K562 (cell line): ENCODE data around the gene MCFD2. TPM values are rescaled to one million over a fixed set of nuclear protein-coding genes. Genes with fewer than 3 reads are reported as not detected.
A peak's percentile ranks its signal among the peaks of the same experiment; 100 is the strongest.

Experiments
- CC2D1A ChIP-seq: fragments of 450-650 bp; IDR thresholded peaks from 2 replicates; pipeline ENCODE4 v1.6.1; 2017; ENCODE audit warnings: mild to moderate bottlenecking
- E2F6 ChIP-seq, 2 experiments: IDR thresholded peaks; 2 replicates each; pipeline ENCODE4 v1.6.1; 2011; ENCODE audit warnings: borderline replicate concordance in 1 of 2, control low read depth in 1 of 2, low read depth in 1 of 2, low read length in 1 of 2, mild to moderate bottlenecking in 1 of 2, mixed read lengths in 1 of 2, moderate library complexity in 1 of 2; ENCODE audit not compliant: insufficient read depth in 1 of 2, insufficient read length in 1 of 2, poor library complexity in 1 of 2, severe bottlenecking in 1 of 2; ENCODE audit errors: extremely low read depth in 1 of 2
- FOXP4 ChIP-seq: sonication (generic); formaldehyde crosslinking; IDR thresholded peaks from 2 replicates; pipeline ENCODE4 v1.8.0; 2022; ENCODE audit warnings: mild to moderate bottlenecking, missing genetic modification reagents, borderline replicate concordance
- GATAD2A ChIP-seq: fragments of 450-650 bp; IDR thresholded peaks from 2 replicates; pipeline ENCODE4 v1.6.1; 2017
- HDAC1 ChIP-seq, 2 experiments: fragments of 450-650 bp; IDR thresholded peaks; 2 replicates each; pipeline ENCODE4 v1.6.1; 2016 to 2017; ENCODE audit warnings: inconsistent platforms in 1 of 2, mild to moderate bottlenecking in 1 of 2, moderate library complexity in 1 of 2
- IFI16 ChIP-seq: fragments of 250-450 bp; sonication (Bioruptor Pico); IDR thresholded peaks from 2 replicates; pipeline ENCODE4 v2.1.2; 2022; ENCODE audit warnings: mild to moderate bottlenecking, inconsistent platforms
- KAT2B ChIP-seq: IDR thresholded peaks from one replicate; pipeline ENCODE4 v1.6.1; 2012; ENCODE audit warnings: low read depth, mild to moderate bottlenecking, control low read depth, inconsistent platforms, low read length, moderate library complexity
- KDM1A ChIP-seq, 2 experiments: fragments of 450-650 bp; IDR thresholded peaks; 2 replicates each; pipeline ENCODE4 v1.6.1; 2016; ENCODE audit warnings: mild to moderate bottlenecking in 2 of 2
- MTA3 ChIP-seq: fragments of 450-650 bp; formaldehyde crosslinking; IDR thresholded peaks from 2 replicates; pipeline ENCODE4 v1.6.1; 2017; ENCODE audit warnings: mild to moderate bottlenecking, borderline replicate concordance
- NCOR1 ChIP-seq: fragments of 450-650 bp; IDR thresholded peaks from 2 replicates; pipeline ENCODE4 v1.6.1; 2016; ENCODE audit warnings: mild to moderate bottlenecking, moderate library complexity
- NFATC3 ChIP-seq: fragments of 450-650 bp; IDR thresholded peaks from 2 replicates; pipeline ENCODE4 v1.6.1; 2017; ENCODE audit warnings: mild to moderate bottlenecking
- NFE2 ChIP-seq: IDR thresholded peaks from 2 replicates; pipeline ENCODE4 v1.6.1; 2014; ENCODE audit warnings: antibody characterized with exemption, low read depth
- NFXL1 ChIP-seq: fragments of 450-650 bp; formaldehyde crosslinking; IDR thresholded peaks from 2 replicates; pipeline ENCODE4 v1.4.0; 2021; ENCODE audit warnings: mild to moderate bottlenecking
- PKNOX1 ChIP-seq: fragments of 450-650 bp; IDR thresholded peaks from 2 replicates; pipeline ENCODE4 v1.6.1; 2016
- POLR2G ChIP-seq: fragments of 200-400 bp; formaldehyde crosslinking; IDR thresholded peaks from 2 replicates; pipeline ENCODE4 v1.6.1; 2017; ENCODE audit warnings: low read depth, mild to moderate bottlenecking, antibody characterized with exemption, low read length, moderate library complexity
- PTBP1 ChIP-seq: fragments of 200-400 bp; formaldehyde crosslinking; IDR thresholded peaks from 2 replicates; pipeline ENCODE4 v1.6.1; 2017; ENCODE audit warnings: low read depth, low read length
- RCOR1 ChIP-seq, 2 experiments: IDR thresholded peaks; 2 replicates each; pipeline ENCODE4 v1.6.1; 2012; ENCODE audit warnings: low read depth in 2 of 2, low read length in 2 of 2, borderline replicate concordance in 1 of 2, improper control_type of control experiment in 1 of 2
- SMARCA4 ChIP-seq: fragments of 450-650 bp; IDR thresholded peaks from 2 replicates; pipeline ENCODE4 v1.6.1; 2016
- TEAD4 ChIP-seq, 2 experiments: sonication (generic) in 1 of 2; formaldehyde crosslinking in 1 of 2; IDR thresholded peaks; 2 replicates each; pipeline versions ENCODE4 v1.6.1 to v1.8.0; 2012 to 2022; ENCODE audit warnings: borderline replicate concordance in 1 of 2, inconsistent platforms in 1 of 2, low read length in 1 of 2, mild to moderate bottlenecking in 1 of 2, missing genetic modification reagents in 1 of 2
- THRAP3 ChIP-seq: fragments of 450-650 bp; IDR thresholded peaks from 2 replicates; pipeline ENCODE4 v1.6.1; 2016; ENCODE audit warnings: mild to moderate bottlenecking, inconsistent platforms, borderline replicate concordance
- ZNF12 ChIP-seq: sonication (generic); formaldehyde crosslinking; IDR thresholded peaks from 2 replicates; pipeline ENCODE4 v1.4.0; 2020; ENCODE audit warnings: mild to moderate bottlenecking, missing genetic modification reagents
- ZNF134 ChIP-seq: fragments of 250-450 bp; sonication (Bioruptor Pico); conservative IDR thresholded peaks from 2 replicates; pipeline ENCODE4 v1.4.0; 2020
- ZNF280A ChIP-seq: fragments of 450-650 bp; IDR thresholded peaks from 2 replicates; pipeline ENCODE4 v1.6.1; 2018; ENCODE audit warnings: mild to moderate bottlenecking, low read depth; ENCODE audit not compliant: partially characterized antibody
- ZNF707 ChIP-seq: fragments of 250-450 bp; sonication (Bioruptor Pico); conservative IDR thresholded peaks from 2 replicates; pipeline ENCODE4 v1.8.0; 2022; ENCODE audit warnings: inconsistent platforms, mild to moderate bottlenecking, moderate library complexity
- ZZZ3 ChIP-seq: fragments of 450-650 bp; IDR thresholded peaks from 2 replicates; pipeline ENCODE4 v1.6.1; 2016; ENCODE audit warnings: antibody characterized with exemption, mild to moderate bottlenecking, moderate library complexity
- polyA plus RNA-seq, 8 experiments: library from polyadenylated mRNA; depleted of rRNA in 4 of 8; stranded (reverse) in 5 of 8; unstranded in 3 of 8; fragments of >200 nt; fragmentation: Nextera tagmentation in 2 of 8; fragmentation: Illumina TruSeq in 1 of 8; extraction: Ambion mirVana in 2 of 8; extraction: Trizol in 1 of 8; gene quantifications; 2 replicates each; pipeline versions ENCODE4 v1.2.1 to v1.2.3, GENCODE V29; 2011 to 2014; ENCODE audit warnings: inconsistent platforms in 1 of 8, missing spikeins in 1 of 8
- total RNA-seq, 7 experiments: library from RNA; depleted of rRNA in 6 of 7; stranded (reverse); fragments of >200 nt in 6 of 7; fragmentation: Illumina TruSeq in 2 of 7; extraction: Trizol in 2 of 7; gene quantifications; 2 replicates each; pipeline versions ENCODE4 v1.2.1 to v1.2.3, GENCODE V29; 2011 to 2021; ENCODE audit warnings: low replicate concordance in 1 of 7

The MCFD2 gene
- total and polyA plus RNA-seq, 9 of the 15 experiments (the other 6 are each of a cell fraction or from before 2014, with no cell fraction given), result 78.6 to 237 (median 123) TPM

GRCh38 chr2:46871976-46872381 is 43.6 kb downstream of the MCFD2 start (continued):
- TF ChIP-seq ZNF280A (no peak), GATAD2A (0 out of 2 replicates have a peak, but pooled peaks have one; percentile 26), ZZZ3 (no peak), FOXP4 (CRISPR knock-in tag) (no peak), PKNOX1 (peak; percentile 48), SMARCA4 (0 out of 2 replicates have a peak, but pooled peaks have one; percentile 26), ZNF12 (CRISPR knock-in tag) (no peak), MTA3 (no peak), NFE2 (no peak), IFI16 (CRISPR knock-in tag) (0 out of 2 replicates have a peak, but pooled peaks have one; percentile 23), THRAP3 (no peak), NCOR1 (peak; percentile 58; the same call in 1 of the 2 replicates), PTBP1 (no peak), ZNF134 (CRISPR knock-in tag) (no peak), RCOR1 (IDR thresholded peaks at IDR 0.05; ENCODE audit: borderline replicate concordance in 1 of 2, low read depth in 2 of 2, low read length in 2 of 2) (0 out of 4 replicates have a peak, but pooled peaks of 1 of the 2 experiments have one; percentile 13), ZNF707 (no peak), HDAC1 (IDR thresholded peaks at IDR 0.05) (peak in 1 of 2 experiments; percentile 59; a peak in 2 of 4 replicates), E2F6 (IDR thresholded peaks at IDR 0.05; ENCODE audit: borderline replicate concordance in 1 of 2, extremely low read depth in 1 of 2, insufficient read depth in 1 of 2, insufficient read length in 1 of 2, low read depth in 1 of 2, low read length in 1 of 2, poor library complexity in 1 of 2, severe bottlenecking in 1 of 2) (peak in 1 of 2 experiments; percentile 17), KDM1A (IDR thresholded peaks at IDR 0.05) (peak in 1 of 2 experiments; percentile 68; a peak in 1 of 4 replicates), POLR2G (no peak), TEAD4 (IDR thresholded peaks at IDR 0.05; ENCODE audit: low read length) (peak; percentile 26; the same call in 1 of the 2 replicates), TEAD4 (CRISPR knock-in tag; IDR thresholded peaks at IDR 0.05; ENCODE audit: borderline replicate concordance) (no peak), NFXL1 (CRISPR knock-in tag) (no peak), CC2D1A (peak; percentile 28; the same call in 1 of the 2 replicates), KAT2B (no peak), NFATC3 (0 out of 2 replicates have a peak, but pooled peaks have one; percentile 41)
